ENCODE data around the gene IKBIP.
"Not testable (repeated sequence)": the region's sequence is repeated elsewhere in the genome, so short reads cannot be mapped to it uniquely, and the experiment has no call there.

Gene IKBIP

DNA sequence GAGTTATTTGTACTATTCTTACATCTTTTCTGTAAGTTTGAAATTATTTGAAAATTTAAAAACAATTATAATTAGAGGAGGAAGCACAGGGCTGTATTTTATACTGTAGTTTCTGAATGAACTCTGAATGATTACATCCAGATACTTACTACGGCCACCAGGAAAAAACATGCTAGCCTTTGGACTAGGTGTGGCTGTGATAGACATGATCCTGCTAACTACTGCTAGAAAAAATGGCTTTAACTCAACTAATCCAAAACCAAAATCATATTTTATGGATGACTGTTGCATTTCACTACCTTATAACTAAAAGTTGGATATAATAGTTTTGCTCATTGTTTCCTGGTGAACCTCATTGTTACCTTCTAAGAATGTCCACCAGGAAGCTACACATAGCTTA lies 66.2 kb downstream of the IKBIP start:
- DNase-seq: no peak

DNA sequence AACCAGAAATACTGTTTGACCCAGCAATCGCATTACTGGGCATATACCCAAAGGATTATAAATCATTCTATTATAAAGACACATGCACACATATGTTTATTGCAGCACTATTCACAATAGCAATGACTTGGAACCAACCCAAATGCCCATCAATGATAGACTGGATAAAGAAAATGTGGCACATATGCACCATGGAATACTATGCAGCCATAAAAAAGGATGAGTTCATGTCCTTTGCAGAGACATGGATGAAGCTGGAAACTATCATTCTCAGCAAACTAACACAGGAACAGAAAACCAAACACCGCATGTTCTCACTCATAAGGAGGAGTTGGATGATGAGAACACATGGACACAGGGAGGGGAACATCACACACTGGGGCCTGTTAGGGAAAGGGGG lies 67.8 kb downstream of the IKBIP start:
- DNase-seq: not testable (repeated sequence)

DNA sequence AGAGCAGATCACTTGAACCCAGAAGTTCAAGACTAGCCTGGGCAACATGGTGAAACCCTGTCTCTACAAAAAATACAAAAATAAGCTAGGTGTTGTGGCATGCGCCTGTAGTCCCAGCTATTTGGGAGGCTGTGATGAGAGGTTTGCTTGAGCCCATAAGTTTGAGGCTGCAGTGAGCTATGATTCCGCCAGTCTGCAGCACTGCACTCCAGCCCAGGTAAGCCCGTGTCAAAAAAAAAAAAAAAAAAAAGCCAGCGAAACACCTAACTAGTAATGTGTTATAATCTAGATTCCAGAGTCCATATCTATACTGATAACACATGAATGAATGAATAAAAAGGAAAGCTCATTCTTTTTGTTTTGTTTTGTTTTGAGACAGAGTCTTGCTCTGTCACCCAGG lies 69.6 kb downstream of the IKBIP start:
- DNase-seq: no peak
